Fibroblast of lung (primary cell): ENCODE data around the gene NMRK1. TPM values are rescaled to one million over a fixed set of nuclear protein-coding genes. Genes with fewer than 3 reads are reported as not detected.

Experiments
- DNase-seq, 2 donors: peaks; one replicate each; pipeline versions ENCODE4 v3.0.0 to v3.0.0-alpha.2; 2010; ENCODE audit warnings: low read depth in 2 of 2
- H2AFZ ChIP-seq: 2 replicates; pipeline ENCODE4 v1.5.1; 2012; ENCODE audit warnings: low read length, control low read depth, inconsistent platforms
- H3K27ac ChIP-seq: 2 replicates; pipeline ENCODE4 v1.5.1; 2011; ENCODE audit warnings: low read length, control low read depth; ENCODE audit not compliant: insufficient read depth
- H3K27me3 ChIP-seq: 2 replicates; pipeline ENCODE4 v1.5.1; 2011; ENCODE audit warnings: mild to moderate bottlenecking, low read length; ENCODE audit not compliant: control insufficient read depth, insufficient read depth
- H3K36me3 ChIP-seq: 2 replicates; pipeline ENCODE4 v1.5.1; 2011; ENCODE audit warnings: low read length; ENCODE audit not compliant: control insufficient read depth, insufficient read depth
- H3K4me1 ChIP-seq: 2 replicates; pipeline ENCODE4 v1.5.1; 2011; ENCODE audit warnings: low read length; ENCODE audit not compliant: control insufficient read depth, insufficient read depth; ENCODE audit errors: extremely low read depth
- H3K4me2 ChIP-seq: 2 replicates; pipeline ENCODE4 v1.5.1; 2011; ENCODE audit warnings: low read length, control low read depth; ENCODE audit not compliant: insufficient read depth; ENCODE audit errors: extremely low read depth
- H3K4me3 ChIP-seq, 4 experiments: fragments of 200-600 bp in 1 of 4; sonication (generic) in 1 of 4; replicated peaks in 1 of 4; 2 replicates each; pipeline ENCODE4 v1.5.1; 2011 to 2016; ENCODE audit warnings: low read length in 4 of 4, low read depth in 3 of 4, mild to moderate bottlenecking in 3 of 4, control low read depth in 2 of 4, inconsistent platforms in 1 of 4, mixed read lengths in 1 of 4; ENCODE audit not compliant: insufficient read depth in 1 of 4; ENCODE audit errors: control extremely low read depth in 1 of 4
- H3K79me2 ChIP-seq: 2 replicates; pipeline ENCODE4 v1.5.1; 2012; ENCODE audit warnings: mild to moderate bottlenecking, low read length, inconsistent platforms; ENCODE audit not compliant: control insufficient read depth, insufficient read depth
- H3K9ac ChIP-seq: 2 replicates; pipeline ENCODE4 v1.5.1; 2011; ENCODE audit warnings: mild to moderate bottlenecking, low read length, control low read depth; ENCODE audit not compliant: insufficient read depth
- H3K9me3 ChIP-seq: 2 replicates; pipeline ENCODE4 v1.5.1; 2012; ENCODE audit warnings: low read depth, low read length; ENCODE audit not compliant: control insufficient read depth, insufficient read depth
- H4K20me1 ChIP-seq: 2 replicates; pipeline ENCODE4 v1.5.1; 2011; ENCODE audit warnings: low read length; ENCODE audit not compliant: control insufficient read depth, insufficient read depth; ENCODE audit errors: extremely low read depth
- CTCF ChIP-seq, 2 donors: IDR thresholded peaks in 1 of 2; conservative IDR thresholded peaks in 1 of 2; 1 replicate in 1 of 2; 2 replicates in 1 of 2; pipeline ENCODE4 v1.5.1; 2011 to 2012; ENCODE audit warnings: low read length in 2 of 2, control low read depth in 1 of 2, inconsistent platforms in 1 of 2, low read depth in 1 of 2, mild to moderate bottlenecking in 1 of 2
- EZH2 ChIP-seq: IDR thresholded peaks from 2 replicates; pipeline ENCODE4 v1.5.1; 2012; ENCODE audit warnings: low read length, control low read depth, mild to moderate bottlenecking; ENCODE audit errors: missing control alignments
- polyA plus RNA-seq, 2 donors: library from polyadenylated mRNA; depleted of rRNA in 1 of 2; stranded (reverse) in 1 of 2; unstranded in 1 of 2; fragments of >200 nt; gene quantifications; 2 replicates each; pipeline ENCODE4 v1.2.1, GENCODE V29; 2011 to 2012; ENCODE audit warnings: missing spikeins in 1 of 2
- total RNA-seq: library from RNA; depleted of rRNA; stranded (reverse); fragments of >200 nt; gene quantifications from 2 replicates; pipeline ENCODE4 v1.2.1, GENCODE V29; 2014

Gene NMRK1
- total and polyA plus RNA-seq, 2 donors (not counting 1 experiment from before 2014, with no cell fraction given), result 19.4 to 33.9 TPM

- Histone ChIP-seq H3K4me2 (no peak overlapping the region), H3K4me3 (no peak overlapping the region), H3K9me3 (no peaks in the 10 kb centered on the region), H2AFZ (no peak overlapping the region), H3K4me1 (no peaks in the 10 kb centered on the region), H3K27me3 (no peaks in the 10 kb centered on the region), H4K20me1 (no peaks in the 10 kb centered on the region), H3K79me2 (no peaks in the 10 kb centered on the region), H3K36me3 (no peaks in the 10 kb centered on the region), H3K9ac (no peak overlapping the region), H3K27ac (no peak overlapping the region)
- DNase-seq, result no peak
- TF ChIP-seq EZH2 (no peak), CTCF (conservative IDR thresholded peaks at IDR 0.05 in 1 of 2, IDR thresholded peaks at IDR 0.05 in 1 of 2; ENCODE audit: low read depth in 1 of 2, low read length in 2 of 2) (no peak)
Observed at GRCh38 chr9:75121914-75122558, 34.1 kb upstream of the NMRK1 start.

DNA sequence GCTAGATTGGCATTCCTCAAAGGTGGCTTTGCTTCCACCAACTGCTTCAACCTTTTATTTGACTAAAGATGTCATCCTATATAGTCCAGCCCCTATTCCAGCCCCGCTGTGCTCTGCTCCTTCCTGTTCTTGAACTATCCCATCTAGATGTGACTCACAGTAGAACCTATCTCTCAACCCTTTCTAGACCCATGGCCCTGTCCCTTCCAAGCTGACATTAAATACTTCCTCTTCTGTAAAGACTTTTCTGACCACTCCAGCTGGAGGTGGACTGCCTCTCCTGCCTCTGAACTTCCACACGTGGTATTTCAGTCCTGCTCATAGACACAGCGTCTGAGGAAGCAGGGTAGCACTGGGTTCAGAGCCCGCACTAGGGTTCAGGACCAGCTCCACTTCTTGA, 32.7 kb upstream of the NMRK1 start:
- no peak overlapping the region for H3K4me3 ChIP-seq
- peaks cover 2% of the 10 kb centered on the region for H3K79me2 ChIP-seq
- no peak for DNase-seq
- no peak overlapping the region for H2AFZ ChIP-seq
- H3K4me2 ChIP-seq, result no peak overlapping the region
- no peak overlapping the region for H3K27ac ChIP-seq
- H3K36me3 ChIP-seq, result no peaks in the 10 kb centered on the region
- H3K9me3 ChIP-seq, result no peaks in the 10 kb centered on the region
- no peaks in the 10 kb centered on the region for H3K4me1 ChIP-seq
- H3K9ac ChIP-seq, result no peak overlapping the region
- no peak for TF ChIP-seq CTCF (conservative IDR thresholded peaks at IDR 0.05 in 1 of 2, IDR thresholded peaks at IDR 0.05 in 1 of 2; ENCODE audit: low read depth in 1 of 2, low read length in 2 of 2)
- TF ChIP-seq EZH2, result no peak
- H3K27me3 ChIP-seq, result no peaks in the 10 kb centered on the region
- H4K20me1 ChIP-seq, result no peaks in the 10 kb centered on the region

GRCh38 chr9:75117564-75117963, 29.6 kb upstream of the NMRK1 start:
- Histone ChIP-seq H4K20me1 (no peaks in the 10 kb centered on the region), H3K9ac (no peak overlapping the region), H2AFZ (no peak overlapping the region), H3K9me3 (no peaks in the 10 kb centered on the region), H3K4me2 (no peak overlapping the region), H3K36me3 (no peaks in the 10 kb centered on the region), H3K4me3 (no peak overlapping the region), H3K27me3 (no peaks in the 10 kb centered on the region), H3K79me2 (peaks cover 6% of the 10 kb centered on the region), H3K4me1 (no peaks in the 10 kb centered on the region), H3K27ac (no peak overlapping the region)
- DNase-seq, result no peak
- no peak for TF ChIP-seq CTCF (conservative IDR thresholded peaks at IDR 0.05 in 1 of 2, IDR thresholded peaks at IDR 0.05 in 1 of 2; ENCODE audit: low read depth in 1 of 2, low read length in 2 of 2)
- TF ChIP-seq EZH2, result no peak
